ENCODE data around the gene FHIT.
"Not testable (repeated sequence)": the region's sequence is repeated elsewhere in the genome, so short reads cannot be mapped to it uniquely, and the experiment has no call there.

FHIT gene

DNA sequence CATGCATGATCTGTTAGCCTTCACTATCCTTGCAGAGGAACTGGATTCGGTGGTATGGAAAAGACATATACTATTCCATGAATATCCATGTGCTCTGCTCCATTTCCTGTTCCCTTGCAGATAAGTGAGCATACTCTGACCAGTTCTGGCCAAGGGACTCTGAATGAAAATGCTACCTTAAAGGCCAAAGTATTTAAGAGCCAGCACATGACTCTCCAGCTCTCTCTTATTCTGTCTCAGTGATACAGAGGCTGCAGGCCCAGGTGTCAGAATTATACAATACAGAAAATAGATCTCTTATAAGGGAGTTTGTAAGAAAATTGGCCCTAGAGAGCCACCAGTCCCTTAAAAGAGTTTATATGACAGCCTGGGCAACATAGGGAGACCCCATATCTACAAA is 1421.7 kb downstream of the FHIT start:
- DNase-seq (ENCODE audit: low spot score): no peak

DNA sequence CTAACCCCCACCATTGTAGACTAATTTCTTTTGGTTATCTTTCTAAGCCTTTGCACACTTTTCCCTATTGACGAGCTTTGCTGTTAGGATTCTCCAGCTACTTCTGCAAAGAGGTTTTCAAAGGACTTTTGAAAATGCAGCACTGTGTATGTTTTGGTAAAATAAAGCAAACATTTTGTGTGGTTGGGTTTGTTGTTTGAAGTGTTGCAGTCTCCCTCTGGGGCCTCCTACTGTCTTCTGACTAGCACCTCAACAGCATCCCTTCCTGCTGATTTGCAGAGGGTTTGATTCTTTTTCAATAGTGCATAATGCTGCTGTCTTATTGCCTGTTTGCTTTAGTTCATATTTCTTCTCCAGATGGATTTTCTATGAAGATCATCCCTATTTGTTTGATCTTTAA is 1426.4 kb downstream of the FHIT start:
- no peak for DNase-seq (ENCODE audit: low spot score)

DNA sequence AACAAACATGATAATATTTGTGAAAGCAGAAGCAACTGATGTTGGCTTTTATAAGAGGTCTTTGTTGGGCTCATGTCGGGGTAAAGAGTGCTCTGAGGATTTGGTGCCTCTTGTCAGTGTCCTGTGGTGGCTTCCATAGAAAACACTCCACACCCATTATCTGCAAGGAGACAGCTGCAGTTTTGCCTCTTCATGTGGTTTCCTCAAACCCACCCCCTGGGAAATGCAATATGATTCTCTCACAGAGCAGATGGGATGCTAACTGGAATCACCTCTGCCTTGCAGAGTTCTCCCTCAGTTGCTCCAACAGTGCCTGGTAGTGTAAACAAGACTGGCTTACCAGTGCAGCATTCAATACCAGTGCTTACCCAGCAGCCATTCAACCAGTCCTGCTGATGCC is 1430.0 kb downstream of the FHIT start:
- no peak for DNase-seq (ENCODE audit: low spot score)

DNA sequence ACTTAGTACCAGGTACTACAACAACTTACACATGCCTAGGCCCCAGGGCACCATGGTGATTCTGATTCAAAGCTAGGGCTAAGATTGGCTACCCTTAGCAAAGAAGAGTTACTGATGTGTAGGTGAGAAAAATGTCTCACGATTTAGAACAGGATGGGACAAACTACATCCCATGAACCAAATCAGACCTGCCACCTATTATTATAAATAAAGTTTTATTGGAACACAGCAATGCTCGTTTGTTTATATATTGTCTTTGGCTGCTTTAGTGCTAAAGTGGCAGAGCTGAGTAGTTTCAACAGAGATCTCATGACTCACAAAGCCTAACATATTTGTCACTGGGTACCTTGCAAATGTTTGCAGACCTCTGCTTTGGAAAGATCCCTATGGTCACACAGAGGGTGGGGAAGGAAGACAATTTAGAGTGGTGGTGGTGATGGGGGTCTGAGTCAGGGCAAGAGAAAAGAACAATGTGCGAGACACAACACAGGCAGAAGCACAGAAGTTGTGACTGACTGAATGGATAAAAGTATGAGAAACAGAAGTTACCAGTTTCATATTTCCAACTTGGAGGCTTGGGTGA is 1430.8 kb downstream of the FHIT start:
- DNase-seq (ENCODE audit: low spot score): no peak

DNA sequence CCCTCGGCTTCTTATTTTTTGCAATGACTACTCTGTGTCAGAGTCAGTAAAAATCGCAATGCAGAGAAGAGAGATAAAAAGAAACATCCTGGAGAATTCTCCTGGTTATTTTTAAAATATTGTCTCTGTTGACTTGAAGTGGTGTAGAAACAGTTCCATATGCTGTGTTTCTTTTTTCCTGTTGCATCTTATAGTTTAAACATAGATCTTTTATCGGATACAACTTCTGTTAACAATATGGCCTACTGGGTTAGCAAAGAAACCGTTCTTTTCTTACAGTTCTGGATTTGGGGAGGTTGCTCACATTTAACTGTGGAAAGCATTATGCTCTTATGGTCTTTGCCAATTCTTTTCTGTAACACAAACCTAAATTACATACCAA is 1432.3 kb downstream of the FHIT start:
- DNase-seq (ENCODE audit: low spot score): no peak

DNA sequence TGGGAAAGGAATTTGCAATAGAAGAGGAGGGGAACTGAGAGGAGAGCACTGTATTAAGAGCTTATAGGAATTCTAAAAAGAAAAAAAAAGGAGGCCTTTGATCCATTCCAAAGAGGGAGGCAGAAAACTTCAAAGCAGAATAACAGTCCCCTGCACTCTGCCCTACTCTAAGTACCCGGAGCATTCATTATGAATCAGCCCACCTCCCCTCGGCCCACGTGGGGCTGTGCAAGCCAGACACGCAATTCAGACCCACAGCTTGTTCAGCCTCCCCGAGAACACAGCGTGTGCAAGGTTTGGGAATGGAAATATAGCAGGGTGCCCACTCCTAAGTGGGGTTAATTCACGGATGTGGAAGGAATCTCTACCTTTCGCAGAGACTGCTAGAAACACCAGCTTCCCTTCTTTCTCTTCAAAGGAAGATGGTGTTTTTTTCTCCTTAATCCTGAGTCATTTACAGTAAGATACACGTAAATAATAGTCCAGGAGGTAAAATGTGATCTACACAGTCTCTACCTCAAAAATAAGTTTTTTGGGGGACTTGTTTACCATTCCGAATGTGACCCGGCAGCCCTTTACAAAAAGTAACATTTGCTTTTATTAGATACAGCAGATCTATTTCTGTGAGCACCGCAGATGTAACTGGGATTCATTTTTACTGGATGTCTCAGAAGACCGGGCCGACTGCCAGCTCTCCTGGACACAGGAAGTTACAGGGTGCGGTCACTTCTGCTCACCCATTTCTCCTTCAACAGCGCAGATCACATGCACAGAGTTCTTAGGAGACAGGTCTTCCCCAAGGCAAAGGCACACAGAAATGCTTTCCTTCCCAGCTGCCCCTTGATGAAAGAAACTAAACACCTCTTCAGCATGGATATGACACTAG is 1433.0 kb downstream of the FHIT start:
- DNase-seq (ENCODE audit: low spot score): peak; percentile 21

DNA sequence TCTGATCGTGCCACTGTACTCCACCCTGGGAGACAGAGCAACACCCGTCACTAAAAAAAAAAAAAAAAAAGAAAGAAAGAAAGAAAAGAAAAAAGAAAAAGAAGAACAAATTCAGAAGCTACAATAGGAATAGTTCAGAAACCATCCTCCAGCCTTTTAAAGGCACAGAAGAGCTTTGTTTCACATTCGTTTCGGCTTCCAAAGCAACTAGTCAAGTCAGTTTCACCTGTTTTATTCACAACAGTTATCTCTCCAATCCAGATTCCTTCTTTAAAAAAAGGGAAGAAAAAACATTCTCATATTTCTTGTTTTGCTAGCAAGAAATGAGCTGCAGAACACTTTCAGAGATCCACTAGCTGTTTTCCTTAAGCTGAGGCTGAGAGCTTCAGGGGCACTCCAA is 1433.7 kb downstream of the FHIT start:
- no peak for DNase-seq (ENCODE audit: low spot score)

DNA sequence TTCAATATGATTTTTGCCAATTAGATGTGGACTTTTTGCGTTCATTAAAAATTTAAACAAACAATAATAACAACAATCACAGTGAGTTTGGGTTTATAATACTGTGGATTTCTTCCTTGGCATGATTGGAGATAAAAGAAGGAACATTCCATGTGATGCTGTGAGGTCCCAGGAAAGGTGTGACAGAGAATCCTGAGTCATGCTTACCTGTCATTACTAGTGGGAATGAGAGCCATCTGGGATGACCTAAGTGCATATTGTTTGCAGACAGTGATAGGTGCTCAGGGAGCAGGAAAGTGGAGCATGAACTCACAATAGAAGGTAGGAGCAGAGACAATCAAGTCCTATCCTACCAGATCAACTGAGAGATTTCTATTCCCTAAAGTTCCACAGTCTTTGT is 1434.9 kb downstream of the FHIT start:
- DNase-seq (ENCODE audit: low spot score): no peak

DNA sequence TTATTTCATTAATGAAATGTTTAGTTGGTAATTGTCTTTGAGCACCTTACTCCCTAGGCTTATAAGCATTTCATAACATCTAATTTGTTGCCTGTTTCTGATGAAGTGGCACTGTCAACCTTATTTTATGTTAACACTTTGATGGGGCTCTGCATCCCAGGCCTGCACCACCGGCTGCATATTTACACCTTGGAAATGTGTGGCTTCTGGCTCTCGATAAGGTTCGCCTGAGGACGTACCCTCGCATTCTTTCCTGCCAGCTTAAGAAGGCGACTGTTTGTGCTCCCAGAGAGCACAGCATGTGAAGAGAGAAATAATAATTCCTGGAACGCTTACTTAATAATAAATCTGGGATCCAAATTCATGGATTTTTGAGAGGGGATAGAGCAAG is 1438.1 kb downstream of the FHIT start:
- no peak for DNase-seq (ENCODE audit: low spot score)

DNA sequence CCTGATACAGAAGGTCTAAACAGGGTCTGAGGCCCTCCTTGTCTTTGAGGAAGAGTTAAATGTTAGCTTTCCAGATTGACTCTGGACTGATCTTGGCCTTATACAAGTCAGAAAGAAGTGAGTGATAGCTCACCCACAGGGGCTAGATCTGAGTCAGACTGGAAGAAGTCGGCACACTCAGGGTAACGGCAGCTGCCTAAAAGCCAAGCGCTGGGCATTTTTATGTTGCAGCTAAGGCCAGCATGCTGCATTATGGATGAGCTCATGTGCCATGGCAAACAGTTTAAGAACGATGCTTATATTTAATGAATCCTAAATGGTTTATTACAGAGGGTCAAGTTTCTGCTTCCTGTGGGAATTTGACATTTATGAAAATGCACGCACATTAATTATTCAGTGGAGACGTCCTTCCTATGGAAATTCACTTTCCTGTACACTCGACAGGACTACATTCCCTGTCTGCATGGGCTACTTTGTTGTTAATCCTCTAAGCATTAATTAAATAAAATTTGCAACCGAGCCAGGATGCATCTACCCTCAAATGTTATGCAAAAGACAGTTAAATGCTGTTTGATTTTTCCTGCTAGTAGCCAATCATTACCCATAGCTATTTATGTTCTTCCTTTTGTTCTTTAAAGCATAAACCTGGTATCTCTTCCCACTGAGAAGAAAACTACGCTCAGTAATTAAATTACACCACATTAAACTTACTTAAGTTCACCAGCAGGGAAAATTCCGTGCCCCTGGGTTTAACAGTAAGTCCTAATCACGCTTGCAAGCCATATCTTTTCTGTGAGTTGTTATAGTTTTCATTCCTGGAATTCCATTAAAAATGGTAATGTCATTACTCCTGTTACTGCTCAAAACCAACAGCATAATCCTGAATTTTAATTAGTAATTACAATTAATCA is 1438.8 kb downstream of the FHIT start:
- DNase-seq (ENCODE audit: low spot score): no peak

DNA sequence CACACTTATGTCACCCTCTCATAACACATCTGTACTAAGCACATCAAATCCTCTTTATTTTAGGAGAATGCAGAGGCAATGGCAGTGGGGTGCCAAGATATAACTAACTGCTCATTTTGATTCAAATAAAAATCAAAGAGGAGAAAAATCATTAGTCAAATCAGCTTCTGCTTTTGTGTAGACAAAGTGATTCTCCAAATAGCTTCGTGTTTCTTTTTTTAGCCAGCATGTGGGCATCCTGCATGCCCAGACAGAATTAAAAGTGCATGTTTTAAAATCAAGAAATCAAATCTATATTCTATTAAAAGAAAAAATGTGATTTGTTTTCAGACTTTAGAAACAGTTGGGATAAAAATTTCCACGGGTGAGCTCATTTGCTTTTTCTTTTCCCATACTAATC is 1440.1 kb downstream of the FHIT start:
- DNase-seq (ENCODE audit: low spot score): no peak

DNA sequence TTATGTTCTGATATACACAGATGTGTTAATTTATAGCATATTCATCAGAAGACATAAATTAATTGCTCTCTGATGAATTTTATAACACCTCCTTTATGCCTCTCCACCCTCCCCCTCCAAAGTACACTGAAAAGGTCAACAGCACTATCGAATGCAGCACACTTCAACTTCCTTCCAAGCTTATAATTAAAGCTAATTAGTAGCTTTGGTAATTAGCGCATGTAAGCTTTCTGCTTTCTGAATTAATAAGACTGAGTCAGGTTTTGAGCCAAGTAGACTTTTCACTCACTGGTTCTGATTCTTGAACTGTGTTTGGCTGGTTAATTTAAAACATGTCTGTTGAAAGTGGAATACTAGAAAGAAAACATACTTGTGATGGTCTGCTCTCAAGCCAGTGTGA is 1440.6 kb downstream of the FHIT start:
- no peak for DNase-seq (ENCODE audit: low spot score)

DNA sequence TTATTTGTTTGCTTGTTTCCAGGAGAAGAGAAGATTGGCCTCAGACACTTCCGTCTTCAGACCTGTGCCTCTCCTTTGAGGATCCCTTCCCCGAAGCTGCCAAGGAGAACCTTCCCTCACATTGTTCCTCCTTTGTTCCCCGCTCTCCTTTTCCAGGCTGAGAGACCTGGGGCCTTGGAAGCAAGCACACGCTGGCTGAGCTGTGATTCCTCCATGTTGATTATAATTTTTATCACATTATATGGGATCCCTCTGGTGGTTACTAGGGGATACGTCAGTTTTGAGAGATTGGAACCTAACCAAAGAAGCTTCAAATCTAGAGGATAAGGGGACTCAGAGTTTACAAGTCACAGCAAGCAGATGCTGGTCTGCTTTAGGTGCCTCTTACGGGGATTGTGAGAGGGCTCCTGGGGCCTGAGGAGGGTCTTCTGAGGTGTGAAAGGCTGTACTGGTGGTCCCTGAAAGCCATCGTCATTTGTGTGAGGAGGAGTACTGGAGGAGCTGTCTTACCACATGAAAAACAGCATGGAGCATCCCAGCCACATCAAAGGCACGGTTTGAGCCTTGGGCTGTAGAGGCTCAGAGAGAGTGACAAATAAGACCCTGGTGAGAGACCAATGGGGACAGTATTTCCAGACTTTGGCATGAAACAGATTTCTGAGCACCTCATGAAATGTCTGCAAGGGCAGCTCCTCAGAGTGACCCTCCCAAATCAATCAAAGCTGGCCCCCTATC is 1441.4 kb downstream of the FHIT start:
- DNase-seq (ENCODE audit: low spot score): peak; percentile 54

DNA sequence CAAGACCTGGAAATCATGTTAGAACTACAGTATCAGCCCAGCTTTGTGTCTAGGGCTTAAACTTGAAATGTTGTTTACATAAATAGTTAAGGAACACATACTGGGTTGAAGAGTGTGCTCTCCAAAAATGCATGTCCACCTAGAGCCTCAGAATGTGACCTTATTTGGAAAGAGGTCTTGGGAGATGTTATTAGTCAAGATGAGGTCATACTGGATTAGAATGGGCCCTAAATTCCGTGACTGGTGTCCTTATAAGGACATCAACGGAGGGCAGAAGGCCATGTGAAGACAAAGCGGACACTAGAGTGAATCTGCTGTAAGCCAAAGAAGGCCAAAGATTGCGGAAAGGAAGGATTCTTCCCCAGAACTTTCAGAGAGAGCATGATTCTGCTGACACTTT is 1442.2 kb downstream of the FHIT start:
- DNase-seq (ENCODE audit: low spot score): no peak

DNA sequence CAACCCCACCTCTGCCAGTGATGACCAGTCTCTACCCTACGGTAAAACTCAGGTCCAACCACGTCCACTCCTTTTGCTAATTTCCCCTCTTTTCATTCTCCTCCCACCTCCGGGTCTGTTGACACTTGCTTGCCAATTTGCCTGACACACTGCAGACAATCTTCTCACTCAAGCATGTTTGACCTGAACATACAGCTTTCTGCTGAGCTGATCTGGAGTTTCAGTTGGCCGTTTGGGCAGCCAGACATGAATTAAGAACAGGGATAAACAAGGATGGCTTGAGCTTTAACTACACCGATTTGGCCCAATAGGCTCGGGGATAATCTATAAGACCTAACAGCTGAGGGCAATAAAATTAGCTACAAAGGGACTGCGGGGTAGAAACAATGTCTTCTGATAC is 1442.8 kb downstream of the FHIT start:
- DNase-seq (ENCODE audit: low spot score): no peak

DNA sequence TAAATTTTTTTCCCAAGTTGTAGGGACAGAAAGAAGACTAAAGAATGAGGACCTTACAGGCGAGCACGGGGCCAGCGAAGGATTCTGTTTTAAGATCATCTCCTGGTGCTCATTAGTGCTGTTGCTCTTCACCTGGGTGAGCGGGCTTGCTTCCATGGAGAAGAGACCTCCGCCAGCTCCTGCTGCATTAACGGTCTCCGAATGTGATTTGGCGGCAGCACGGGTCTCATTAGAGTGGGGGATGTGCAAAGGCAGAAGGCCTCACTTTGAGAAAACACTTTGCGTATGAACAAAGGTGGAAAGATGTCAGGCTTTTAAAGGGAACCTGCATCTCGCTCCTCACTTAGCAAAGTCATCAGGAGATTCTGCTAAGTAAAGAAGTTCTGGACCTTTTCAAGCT is 1448.0 kb downstream of the FHIT start:
- DNase-seq (ENCODE audit: low spot score): no peak

DNA sequence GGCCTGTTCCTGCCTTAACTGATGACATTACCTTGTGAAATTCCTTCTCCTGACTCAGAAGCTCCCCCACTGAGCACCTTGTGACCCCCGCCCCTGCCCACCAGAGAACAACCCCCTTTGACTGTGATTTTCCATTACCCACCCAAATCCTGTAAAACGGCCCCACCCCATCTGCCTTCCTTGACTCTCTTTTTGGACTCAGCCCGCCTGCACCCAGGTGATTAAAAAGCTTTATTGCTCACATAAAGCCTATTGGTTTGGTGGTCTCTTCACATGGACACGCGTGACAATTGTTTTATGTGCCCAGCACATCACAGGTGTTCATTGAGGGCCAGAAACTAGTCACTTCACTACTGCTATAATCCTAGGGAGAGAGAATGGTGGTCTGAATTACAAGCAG is 1448.8 kb downstream of the FHIT start:
- not testable (repeated sequence) for DNase-seq (ENCODE audit: low spot score)

DNA sequence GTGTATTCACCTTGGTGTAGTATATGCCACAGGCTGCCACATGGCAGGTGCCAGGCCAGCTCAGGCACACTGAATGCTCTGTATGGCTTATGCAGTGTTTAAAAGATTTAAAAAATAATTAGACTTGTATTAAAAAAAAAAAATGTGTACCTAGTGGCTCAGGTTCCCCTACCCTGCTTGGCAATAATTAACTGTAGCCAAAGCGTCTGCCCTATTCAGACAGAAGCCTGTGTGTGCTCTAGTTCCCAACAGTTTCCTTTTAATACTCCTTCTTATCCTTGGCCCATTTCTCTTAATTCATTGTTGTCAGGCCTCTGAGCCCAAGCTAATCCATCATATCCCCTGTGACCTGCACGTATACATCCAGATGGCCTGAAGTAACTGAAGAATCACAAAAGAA is 1449.2 kb downstream of the FHIT start:
- no peak for DNase-seq (ENCODE audit: low spot score)

DNA sequence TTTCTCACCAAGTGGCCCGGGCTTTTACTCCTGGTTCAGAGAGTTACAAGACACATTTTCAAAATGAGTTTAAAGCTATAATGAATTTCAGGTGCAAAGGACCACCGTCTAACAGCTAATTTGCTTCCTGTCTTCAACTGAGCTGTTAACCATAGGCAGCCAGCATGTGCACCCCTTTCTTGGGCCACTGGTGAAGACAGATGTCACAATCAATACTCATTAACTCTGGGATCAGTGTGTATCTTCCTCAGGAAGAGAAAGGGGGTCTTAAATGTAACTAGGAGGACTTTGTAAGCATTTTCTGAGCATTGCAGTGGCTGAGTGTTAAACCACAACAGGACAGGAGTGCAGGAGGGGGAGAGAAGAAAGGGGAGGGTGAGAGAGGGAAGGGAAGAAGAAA is 1450.8 kb downstream of the FHIT start:
- DNase-seq (ENCODE audit: low spot score): no peak

DNA sequence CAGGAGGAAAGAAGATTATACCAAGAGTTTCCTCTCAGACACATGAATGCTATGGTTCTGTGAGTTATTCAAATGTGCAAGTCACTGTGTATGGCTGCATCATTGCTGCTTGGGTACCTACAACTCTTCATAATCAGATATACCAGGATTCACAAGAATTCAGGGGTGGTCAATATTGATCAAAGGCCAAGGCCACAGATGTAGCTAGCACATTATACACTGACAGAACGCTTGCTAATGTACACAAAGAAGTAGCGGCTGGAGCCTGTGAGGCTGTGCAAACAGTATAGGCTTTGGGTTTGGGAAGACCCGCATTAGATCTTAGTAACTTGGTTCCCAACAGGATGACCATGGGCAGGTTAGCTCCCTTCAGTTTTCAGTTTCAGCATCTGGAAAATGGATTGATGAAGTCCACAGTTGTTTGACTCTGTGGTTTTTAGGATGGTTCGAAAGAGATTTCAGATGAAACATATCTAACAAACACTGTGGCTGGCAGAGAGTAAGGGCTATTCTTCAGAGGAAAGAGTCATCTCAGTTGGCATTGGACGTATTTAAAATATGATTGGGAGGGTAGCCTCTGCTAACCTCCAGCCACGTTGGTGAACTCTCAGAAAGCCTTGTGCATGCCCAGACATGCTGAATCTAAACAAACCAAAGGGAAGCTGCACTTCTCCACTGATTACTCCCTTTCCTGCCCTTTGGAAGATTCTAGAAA is 1452.7 kb downstream of the FHIT start:
- DNase-seq (ENCODE audit: low spot score): no peak

DNA sequence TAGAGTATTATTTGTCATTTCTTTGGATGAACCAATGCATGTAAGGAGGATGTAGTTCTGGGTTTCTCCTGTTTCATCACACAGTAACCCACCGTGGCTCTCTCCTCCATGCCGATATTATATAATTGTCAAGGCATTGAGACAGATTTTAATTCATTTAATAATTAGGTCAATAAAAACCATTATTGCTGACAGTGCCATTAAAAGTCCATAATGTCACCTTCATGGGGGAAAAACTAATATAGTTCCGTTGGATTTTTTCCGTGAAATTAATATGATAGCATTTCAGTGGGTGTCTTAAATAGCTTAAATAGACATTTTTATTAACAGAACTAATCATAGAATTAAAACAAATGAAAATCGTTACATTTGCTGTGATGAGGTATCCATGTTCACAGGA is 1453.7 kb downstream of the FHIT start:
- no peak for DNase-seq (ENCODE audit: low spot score)

DNA sequence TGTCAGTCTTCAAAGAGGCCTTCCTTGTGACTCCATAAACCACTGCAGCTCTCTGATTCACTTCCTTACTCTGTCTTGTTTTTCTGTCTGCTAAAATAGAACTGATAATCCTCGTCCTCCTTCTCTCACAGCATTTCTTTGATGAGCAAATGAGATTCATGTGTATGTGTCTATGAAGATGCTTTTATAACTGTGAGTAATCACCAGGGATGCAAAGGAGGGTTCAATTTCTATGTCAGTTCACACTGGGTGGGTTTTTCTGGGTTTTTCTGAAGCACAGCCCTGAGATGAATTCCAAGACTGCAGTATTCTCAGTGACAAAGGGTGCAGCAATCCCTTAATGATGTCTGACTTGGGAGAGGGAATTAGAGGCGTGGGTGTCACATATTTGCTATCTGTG is 1454.8 kb downstream of the FHIT start:
- no peak for DNase-seq (ENCODE audit: low spot score)

Measured in globus pallidus (tissue), 1 donor.